ENCODE measurements around the gene RNF181. TPM values are rescaled to one million over a fixed set of nuclear protein-coding genes. Genes with fewer than 3 reads are reported as not detected.

Gene RNF181
- total and polyA plus RNA-seq, 2 of the 13 experiments (the other 11 are each of a cell fraction or from before 2014, with no cell fraction given): 224 to 578 TPM

DNA sequence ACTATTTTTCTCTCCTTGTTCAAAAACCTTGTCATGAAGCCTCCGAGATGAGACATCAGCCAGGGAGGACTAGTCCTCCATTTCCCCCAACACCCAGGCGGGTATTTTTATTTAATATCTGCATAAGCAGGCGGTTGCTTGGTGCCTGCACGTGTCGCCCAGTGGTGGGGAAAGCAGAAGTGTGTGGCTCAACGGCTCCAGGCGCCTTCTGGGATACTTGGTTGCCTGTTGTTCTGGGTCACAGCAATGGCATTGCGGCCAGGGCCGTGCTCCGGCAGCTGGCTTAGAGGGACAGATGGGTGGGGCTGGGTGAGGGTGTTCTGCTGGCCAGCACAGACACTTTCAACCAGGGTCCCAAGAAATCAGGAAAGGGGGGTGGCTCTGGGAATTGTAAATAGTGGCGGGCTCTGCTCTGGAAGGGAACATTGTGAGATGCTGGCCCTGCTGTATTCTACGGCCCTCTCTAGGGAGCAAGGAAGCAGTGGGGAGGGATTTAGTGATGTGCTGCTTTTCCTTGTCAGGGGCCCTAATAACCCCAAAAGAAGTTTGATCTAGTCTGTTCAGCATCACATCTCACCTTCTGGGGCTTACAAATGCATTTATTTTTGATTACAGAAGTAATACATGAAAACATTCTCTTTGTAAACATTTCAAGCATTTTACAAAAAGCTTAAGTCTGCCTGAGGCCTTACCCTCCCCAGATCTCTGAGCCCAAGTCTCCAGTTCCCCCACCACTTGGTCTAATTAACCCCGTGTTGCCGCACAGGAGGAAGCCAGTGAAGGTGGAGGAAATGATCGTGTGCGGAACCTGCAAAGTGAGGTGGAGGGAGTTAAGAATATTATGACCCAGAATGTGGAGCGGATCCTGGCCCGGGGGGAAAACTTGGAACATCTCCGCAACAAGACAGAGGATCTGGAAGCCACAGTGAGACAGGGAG is 17.0 kb upstream of the RNF181 start:
- in situ Hi-C loops (cut with HindIII; ENCODE audit: extremely low pct_ligation_motif_present, low pct_unique_long_range_greater_than_20kb) (no loop called here), intact Hi-C loops (cut with micrococcal nuclease; ENCODE audit: unreplicated experiment) (no loop called here)
- H3K9me3 ChIP-seq (ENCODE audit: low read length): no peaks in the 10 kb centered on the region
- BruUV-seq (replicated peaks): no TSS peak
- H3K27me3 ChIP-seq (ENCODE audit: control insufficient read depth in 1 of 2, insufficient read depth in 2 of 2, low read length in 2 of 2): no peaks in the 10 kb centered on the region; a peak in 1 of 5 replicates
- peaks cover 12% of the 10 kb centered on the region for H3K79me2 ChIP-seq (ENCODE audit: insufficient read depth, low read length)
- ATAC-seq: peak; percentile 65
- no peak for FAIRE-seq
- no peaks in the 10 kb centered on the region for H4K20me1 ChIP-seq (ENCODE audit: insufficient read depth, low read length)
- peak overlapping the region; percentile 95 for H3K4me2 ChIP-seq (ENCODE audit: low read depth, low read length)
- peak overlapping the region; percentile 64 for H3K27ac ChIP-seq (ENCODE audit: extremely low read length, insufficient read depth, low read length)
- H2AFZ ChIP-seq (ENCODE audit: low read length): peak overlapping the region; percentile 7
- H3K4me3 ChIP-seq (replicated peaks in 1 of 3; ENCODE audit: insufficient read depth in 1 of 3, low read depth in 2 of 3, low read length in 3 of 3): peak overlapping the region; percentile 79 to 90 (median 87)
- DNase-seq (ENCODE audit: low spot score): no peak
- peaks cover 0 to 7% of the 10 kb centered on the region in 2 experiments; a peak in 4 of 5 replicates for H3K36me3 ChIP-seq (replicated peaks in 1 of 2; ENCODE audit: control insufficient read depth in 1 of 2, insufficient read depth in 2 of 2, low read length in 2 of 2)
- peak overlapping the region; percentile 80 for H3K9ac ChIP-seq (ENCODE audit: insufficient read depth, low read depth, low read length)
- H3K4me1 ChIP-seq (ENCODE audit: insufficient read depth, low read length): peaks cover 60% of the 10 kb centered on the region
- CTCF ChIA-PET (ENCODE audit: low intra/inter-chr PET ratio, low total read pairs): no interaction called here
- WGBS (ENCODE audit: low lambda C conversion rate): 34% methylated on average over 18 of the region's 19 CpGs
- POLR2A ChIA-PET: interaction anchor here (0.7 to 12.7 kb wide), 22 partner anchors 9 to 179 kb away, joined by 3 to 201 read pairs (median 8); partner anchors contain the start of genes C2orf68, GGCX, MAT2A and RNF181
- TF ChIP-seq ZSCAN31 (CRISPR knock-in tag; IDR thresholded peaks at IDR 0.05; ENCODE audit: low read depth) (no peak), ZBTB34 (CRISPR knock-in tag; IDR thresholded peaks at IDR 0.05) (0 out of 2 replicates have a peak, but pooled peaks have one; percentile 40), ZNF460 (CRISPR knock-in tag; IDR thresholded peaks at IDR 0.05; ENCODE audit: borderline replicate concordance) (peak; percentile 12; the same call in 1 of the 2 replicates), ZNF558 (CRISPR knock-in tag; IDR thresholded peaks at IDR 0.05; ENCODE audit: borderline replicate concordance) (0 out of 2 replicates have a peak, but pooled peaks have one; percentile 21), RNF2 (conservative IDR thresholded peaks at IDR 0.05; ENCODE audit: low read depth) (no peak), RNF219 (CRISPR knock-in tag; IDR thresholded peaks at IDR 0.05) (0 out of 2 replicates have a peak, but pooled peaks have one; percentile 17), ZNF143 (CRISPR knock-in tag; IDR thresholded peaks at IDR 0.05) (peak; percentile 38; the same call in 1 of the 2 replicates), ZNF501 (CRISPR knock-in tag; IDR thresholded peaks at IDR 0.05) (peak; percentile 30; the same call in 1 of the 2 replicates), AHDC1 (CRISPR knock-in tag; IDR thresholded peaks at IDR 0.05; ENCODE audit: borderline replicate concordance) (peak; percentile 54; the same call in 1 of the 2 replicates), MXD4 (CRISPR knock-in tag; IDR thresholded peaks at IDR 0.05) (0 out of 2 replicates have a peak, but pooled peaks have one; percentile 14), ZNF274 (CRISPR knock-in tag; IDR thresholded peaks at IDR 0.05) (no peak), NFIB (CRISPR knock-in tag; IDR thresholded peaks at IDR 0.05; ENCODE audit: borderline replicate concordance) (no peak), KDM2A (CRISPR knock-in tag; IDR thresholded peaks at IDR 0.05; ENCODE audit: borderline replicate concordance, low read depth) (peak; percentile 12; the same call in 1 of the 2 replicates)
